Neural progenitor cell (in vitro differentiated cells): ENCODE results near the gene EIF2B4. TPM values are rescaled to one million over a fixed set of nuclear protein-coding genes. Genes with fewer than 3 reads are reported as not detected.

Experiments used
- DNase-seq: peaks from one replicate; pipeline ENCODE4 v3.0.0-alpha.2; 2016; ENCODE audit warnings: low spot score
- H2AFZ ChIP-seq: fragments of 200-600 bp; sonication (generic); replicated peaks from 2 replicates; pipeline ENCODE4 v1.6.1; 2016; ENCODE audit warnings: antibody characterized with exemption
- H3F3A ChIP-seq: fragments of 200-600 bp; sonication (generic); 2 replicates; pipeline ENCODE4 v1.6.1; 2016; ENCODE audit warnings: antibody characterized with exemption, low read depth
- H3K27ac ChIP-seq: fragments of 200-600 bp; sonication (generic); 2 replicates; pipeline ENCODE4 v1.5.1; 2016; ENCODE audit warnings: mild to moderate bottlenecking
- H3K27me3 ChIP-seq: fragments of 200-600 bp; sonication (generic); 2 replicates; pipeline ENCODE4 v1.6.1; 2016; ENCODE audit warnings: mild to moderate bottlenecking, moderate library complexity
- H3K36me3 ChIP-seq: fragments of 200-600 bp; sonication (generic); 2 replicates; pipeline ENCODE4 v1.5.1; 2016
- H3K4me1 ChIP-seq: fragments of 200-600 bp; sonication (generic); 2 replicates; pipeline ENCODE4 v1.6.1; 2016; ENCODE audit warnings: mixed run types
- H3K4me2 ChIP-seq: fragments of 200-600 bp; sonication (generic); 2 replicates; pipeline ENCODE4 v1.6.1; 2016
- H3K4me3 ChIP-seq: fragments of 200-600 bp; sonication (generic); 2 replicates; pipeline ENCODE4 v1.5.1; 2016
- H3K79me2 ChIP-seq: fragments of 200-600 bp; sonication (generic); 2 replicates; pipeline ENCODE4 v1.6.1; 2016; ENCODE audit warnings: low read depth
- H3K9ac ChIP-seq: fragments of 200-600 bp; sonication (generic); 2 replicates; pipeline ENCODE4 v1.6.1; 2016
- H3K9me3 ChIP-seq: fragments of 200-600 bp; sonication (generic); 2 replicates; pipeline ENCODE4 v1.5.1; 2016; ENCODE audit warnings: low read depth
- H4K20me1 ChIP-seq: fragments of 200-600 bp; sonication (generic); 2 replicates; pipeline ENCODE4 v1.6.1; 2016; ENCODE audit warnings: low read depth
- H3K27ac Mint-ChIP-seq: 3 replicates; pipeline ENCODE4 v1.8.0; 2021; ENCODE audit warnings: mixed read lengths
- H3K27me3 Mint-ChIP-seq: 2 replicates; pipeline ENCODE4 v1.8.0; 2022; ENCODE audit warnings: low read depth, mild to moderate bottlenecking, inconsistent platforms, moderate library complexity, mixed read lengths; ENCODE audit not compliant: insufficient read depth
- H3K36me3 Mint-ChIP-seq: 3 replicates; pipeline ENCODE4 v1.8.0; 2021; ENCODE audit warnings: mixed read lengths
- H3K4me1 Mint-ChIP-seq: 3 replicates; pipeline ENCODE4 v1.8.0; 2021; ENCODE audit warnings: mixed read lengths
- H3K4me3 Mint-ChIP-seq: 3 replicates; pipeline ENCODE4 v1.8.0; 2021; ENCODE audit warnings: mild to moderate bottlenecking, moderate library complexity, mixed read lengths
- H3K9me3 Mint-ChIP-seq: 3 replicates; pipeline ENCODE4 v1.8.0; 2020; ENCODE audit warnings: mixed read lengths
- EZH2 ChIP-seq: fragments of 200-600 bp; sonication (generic); IDR thresholded peaks from 2 replicates; pipeline ENCODE4 v1.6.1; 2017; ENCODE audit warnings: antibody characterized with exemption, mild to moderate bottlenecking, moderate library complexity
- EZH2phosphoT487 ChIP-seq: fragments of 200-600 bp; sonication (generic); IDR thresholded peaks from 2 replicates; pipeline ENCODE4 v1.6.1; 2017; ENCODE audit warnings: antibody characterized with exemption
- total RNA-seq: library from RNA; depleted of rRNA; stranded (reverse); fragments of >200 nt; gene quantifications from 2 replicates; pipeline ENCODE4 v1.2.3, GENCODE V29; 2015; ENCODE audit warnings: low replicate concordance
- TF ChIP-seq, protein P1 (sequence below): fragments of 200-600 bp; sonication (generic); IDR thresholded peaks from 2 replicates; pipeline ENCODE4 v1.5.1; 2017; ENCODE audit warnings: antibody characterized with exemption, mild to moderate bottlenecking

The EIF2B4 gene
- total RNA-seq, 1 donor from 2014 or later = 25.5 TPM

GRCh38 chr2:27370816-27371620 is 880 bp upstream of the EIF2B4 start:
- peaks cover 33% of the 10 kb centered on the region for H3K36me3 Mint-ChIP-seq
- DNase-seq = no peak
- H3K79me2 ChIP-seq = peaks cover 48% of the 10 kb centered on the region

DNA sequence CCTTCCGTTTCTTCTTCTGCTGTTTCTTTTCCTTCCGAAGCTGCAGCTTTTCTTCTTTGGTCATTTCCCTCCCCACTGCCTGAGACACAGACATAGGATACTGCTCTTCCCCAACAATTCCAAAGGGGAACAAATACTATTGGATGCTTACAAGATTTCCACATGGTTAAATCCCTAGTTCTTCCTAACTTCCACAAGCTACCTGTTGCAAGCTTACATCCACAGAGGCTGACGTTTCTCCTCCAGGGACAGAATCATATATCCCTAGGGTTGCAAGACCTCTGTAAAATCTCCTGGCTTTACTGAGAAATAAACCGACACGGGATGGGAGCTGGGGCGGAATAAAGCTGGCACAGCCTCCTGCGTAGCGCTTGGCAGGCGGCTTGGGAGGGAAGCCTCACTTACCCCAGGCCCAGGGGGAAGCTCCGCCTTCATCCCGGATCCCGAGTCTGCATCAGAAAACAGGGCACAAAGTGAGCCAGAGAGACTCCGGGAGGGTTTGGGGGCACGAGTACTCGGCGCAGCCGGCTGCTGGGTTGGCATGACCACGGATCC is 590 bp downstream of the EIF2B4 start:
- Histone ChIP-seq H3K27ac (no peak overlapping the region), H3K79me2 (peaks cover 48% of the 10 kb centered on the region), H3K36me3 (peaks cover 4% of the 10 kb centered on the region), H4K20me1 (peaks cover 23% of the 10 kb centered on the region), H3K4me2 (peak overlapping the region; percentile 97), H2AFZ (peak overlapping the region; percentile 75), H3K27me3 (no peaks in the 10 kb centered on the region), H3K9ac (peak overlapping the region; percentile 66), H3K9me3 (no peaks in the 10 kb centered on the region), H3K4me1 (peaks cover 11% of the 10 kb centered on the region), H3F3A (peaks cover 14% of the 10 kb centered on the region), H3K4me3 (peak overlapping the region; percentile 84)
- DNase-seq = no peak
- peak overlapping the region; percentile 72 for H3K27ac Mint-ChIP-seq
- H3K36me3 Mint-ChIP-seq = peaks cover 31% of the 10 kb centered on the region
- peaks cover 19% of the 10 kb centered on the region for H3K4me1 Mint-ChIP-seq
- peaks cover 6% of the 10 kb centered on the region for H3K27me3 Mint-ChIP-seq
- TF ChIP-seq EZH2phosphoT487 (no peak), EZH2 (no peak)
- TF ChIP-seq, protein P1, sequence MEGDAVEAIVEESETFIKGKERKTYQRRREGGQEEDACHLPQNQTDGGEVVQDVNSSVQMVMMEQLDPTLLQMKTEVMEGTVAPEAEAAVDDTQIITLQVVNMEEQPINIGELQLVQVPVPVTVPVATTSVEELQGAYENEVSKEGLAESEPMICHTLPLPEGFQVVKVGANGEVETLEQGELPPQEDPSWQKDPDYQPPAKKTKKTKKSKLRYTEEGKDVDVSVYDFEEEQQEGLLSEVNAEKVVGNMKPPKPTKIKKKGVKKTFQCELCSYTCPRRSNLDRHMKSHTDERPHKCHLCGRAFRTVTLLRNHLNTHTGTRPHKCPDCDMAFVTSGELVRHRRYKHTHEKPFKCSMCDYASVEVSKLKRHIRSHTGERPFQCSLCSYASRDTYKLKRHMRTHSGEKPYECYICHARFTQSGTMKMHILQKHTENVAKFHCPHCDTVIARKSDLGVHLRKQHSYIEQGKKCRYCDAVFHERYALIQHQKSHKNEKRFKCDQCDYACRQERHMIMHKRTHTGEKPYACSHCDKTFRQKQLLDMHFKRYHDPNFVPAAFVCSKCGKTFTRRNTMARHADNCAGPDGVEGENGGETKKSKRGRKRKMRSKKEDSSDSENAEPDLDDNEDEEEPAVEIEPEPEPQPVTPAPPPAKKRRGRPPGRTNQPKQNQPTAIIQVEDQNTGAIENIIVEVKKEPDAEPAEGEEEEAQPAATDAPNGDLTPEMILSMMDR = no peak
- H3K9me3 Mint-ChIP-seq = no peaks in the 10 kb centered on the region
- peak overlapping the region; percentile 99 for H3K4me3 Mint-ChIP-seq

More at GRCh38 chr2:27370816-27371620, 880 bp upstream of the EIF2B4 start:
- TF ChIP-seq, protein P1 = no peak
- TF ChIP-seq EZH2phosphoT487 (no peak), EZH2 (no peak)
- Histone ChIP-seq H4K20me1 (peaks cover 23% of the 10 kb centered on the region), H3F3A (peaks cover 12% of the 10 kb centered on the region), H3K36me3 (peaks cover 4% of the 10 kb centered on the region), H3K9me3 (no peaks in the 10 kb centered on the region), H3K9ac (peak overlapping the region; percentile 95), H3K27me3 (no peaks in the 10 kb centered on the region), H3K4me2 (peak overlapping the region; percentile 78), H3K4me1 (peaks cover 11% of the 10 kb centered on the region), H2AFZ (peak overlapping the region; percentile 37), H3K27ac (no peak overlapping the region), H3K4me3 (peak overlapping the region; percentile 84)
- H3K4me3 Mint-ChIP-seq = peak overlapping the region; percentile 99
- peaks cover 19% of the 10 kb centered on the region for H3K4me1 Mint-ChIP-seq
- H3K27me3 Mint-ChIP-seq = peaks cover 6% of the 10 kb centered on the region
- H3K27ac Mint-ChIP-seq = peak overlapping the region; percentile 94
- H3K9me3 Mint-ChIP-seq = no peaks in the 10 kb centered on the region

- no peak overlapping the region for H3K9ac ChIP-seq
- H3K4me3 ChIP-seq = no peak overlapping the region
- H3K9me3 ChIP-seq = no peaks in the 10 kb centered on the region
- H3K36me3 ChIP-seq = peaks cover 4% of the 10 kb centered on the region
- Mint-ChIP-seq H3K27ac (no peak overlapping the region), H3K36me3 (peaks cover 21% of the 10 kb centered on the region), H3K27me3 (no peaks in the 10 kb centered on the region), H3K9me3 (no peaks in the 10 kb centered on the region), H3K4me3 (no peak overlapping the region), H3K4me1 (peaks cover 3% of the 10 kb centered on the region)
- peaks cover 4% of the 10 kb centered on the region for H4K20me1 ChIP-seq
- H3K4me1 ChIP-seq = peaks cover under 1% of the 10 kb centered on the region
- no peak overlapping the region for H3K4me2 ChIP-seq
- H3K27me3 ChIP-seq = no peaks in the 10 kb centered on the region
- TF ChIP-seq EZH2phosphoT487 = no peak
- no peak for TF ChIP-seq EZH2
- TF ChIP-seq, protein P1 = no peak
- no peak for DNase-seq
- H2AFZ ChIP-seq = no peak overlapping the region
- H3K79me2 ChIP-seq = peaks cover 23% of the 10 kb centered on the region
- H3F3A ChIP-seq = peaks cover 41% of the 10 kb centered on the region
- no peak overlapping the region for H3K27ac ChIP-seq
Observed at GRCh38 chr2:27363933-27364332, 6.2 kb downstream of the EIF2B4 start.
